GM18519 (cell line): ENCODE results near the gene COPS9.

Source experiments
- ATAC-seq: cut with Tn5 transposase; IDR thresholded peaks from one replicate; pipeline ENCODE4 v1.9.1; 2021; ENCODE audit warnings: mild to moderate bottlenecking, moderate library complexity; ENCODE audit not compliant: unreplicated experiment, low FRiP score

Gene COPS9

DNA sequence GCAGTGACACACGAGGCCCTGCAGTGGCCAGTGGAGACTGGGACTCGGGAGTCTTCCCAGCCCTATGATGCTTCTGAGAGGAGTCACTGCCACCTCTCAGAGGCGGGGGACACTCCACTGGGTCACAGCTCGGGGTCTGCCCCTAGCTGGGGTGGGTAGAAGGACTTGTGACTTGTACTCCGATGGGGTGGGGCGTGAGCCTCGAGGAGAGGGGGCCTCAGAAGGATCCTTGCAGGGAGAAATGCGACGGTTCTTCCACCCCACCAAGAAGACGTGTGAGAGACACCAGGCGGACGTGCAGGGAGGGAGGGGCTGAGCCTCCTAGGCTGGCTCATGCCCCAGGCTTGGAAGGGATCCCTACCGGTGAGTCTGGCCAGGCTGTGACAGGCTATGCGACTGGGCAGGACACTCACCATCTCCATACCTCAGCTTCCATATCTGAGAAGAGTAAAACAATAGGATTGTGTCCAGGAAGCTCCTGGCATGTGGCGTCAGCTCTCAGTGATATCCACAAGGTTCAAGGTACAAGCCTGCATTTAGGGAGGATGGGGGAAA is 15.4 kb upstream of the COPS9 start:
- ATAC-seq: no peak

DNA sequence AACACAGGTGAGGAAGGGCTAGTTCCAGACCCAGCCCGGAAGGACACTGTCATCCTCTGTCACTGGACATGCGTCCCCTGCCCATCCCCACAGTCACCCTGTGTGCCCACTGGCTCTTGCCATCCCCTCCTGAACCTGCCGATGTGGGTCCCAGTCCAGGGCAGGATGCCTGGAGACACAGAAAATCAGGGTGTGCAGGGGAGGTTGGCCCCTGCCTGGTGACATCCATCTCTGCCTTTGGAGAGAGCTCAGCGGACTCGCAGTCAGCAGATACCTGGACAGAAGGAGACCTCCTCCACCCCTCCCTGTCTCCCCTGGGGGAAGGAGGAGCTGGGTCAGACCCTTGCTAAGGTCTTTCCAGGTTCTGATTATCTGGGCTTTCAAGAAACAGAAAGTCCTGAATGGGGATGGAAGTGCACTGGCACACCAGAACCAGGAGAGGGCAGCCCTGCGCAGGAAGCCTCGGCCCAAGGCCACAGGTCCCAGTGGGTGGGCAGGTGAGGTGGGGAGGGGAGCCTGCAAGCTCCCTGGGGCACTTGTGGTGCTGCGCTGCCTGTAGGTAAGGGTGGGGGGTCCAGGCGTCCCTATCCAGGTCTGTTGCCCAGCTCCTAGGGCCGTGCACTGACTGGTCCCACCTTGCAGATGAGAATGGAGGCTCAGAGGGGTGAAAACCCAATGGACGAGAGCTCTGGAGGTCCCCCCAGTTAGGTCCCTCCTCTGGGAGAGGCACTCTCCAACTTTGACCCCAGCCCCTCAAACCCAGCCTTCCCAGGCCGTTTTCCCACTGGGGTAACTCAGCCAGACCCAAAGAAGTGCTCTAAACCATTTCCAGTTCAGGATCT is 14.1 kb upstream of the COPS9 start:
- ATAC-seq: no peak

DNA sequence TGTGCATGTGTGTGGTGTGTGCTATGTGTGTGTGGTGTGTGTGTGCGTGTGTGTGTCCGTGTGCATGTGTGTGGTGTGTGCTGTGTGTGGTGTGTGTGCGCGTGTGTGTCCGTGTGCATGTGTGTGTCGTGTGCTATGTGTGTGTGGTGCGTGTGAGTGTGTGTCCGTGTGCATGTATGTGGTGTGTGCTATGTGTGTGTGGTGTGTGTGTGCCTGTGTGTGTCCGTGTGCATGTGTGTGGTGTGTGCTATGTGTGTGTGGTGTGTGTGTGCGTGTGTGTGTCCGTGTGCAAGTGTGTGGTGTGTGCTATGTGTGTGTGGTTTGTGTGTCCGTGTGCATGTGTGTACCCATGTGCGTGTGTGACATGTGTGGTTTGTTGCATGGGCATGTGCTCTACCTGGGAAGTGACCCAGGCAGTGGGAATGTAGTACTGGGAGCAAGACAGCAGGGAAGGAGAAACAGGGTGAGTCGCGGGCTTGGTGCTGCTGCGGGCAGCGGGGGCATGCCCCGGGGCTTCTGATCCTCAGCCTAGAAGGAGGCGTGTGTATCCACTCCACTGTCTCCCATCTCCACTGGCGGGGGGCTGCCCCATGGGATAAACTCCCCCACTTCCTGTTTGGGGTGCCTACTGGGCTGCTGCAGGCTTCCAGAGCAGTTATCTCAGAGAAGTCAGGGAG is 11.9 kb upstream of the COPS9 start:
- ATAC-seq: no peak

DNA sequence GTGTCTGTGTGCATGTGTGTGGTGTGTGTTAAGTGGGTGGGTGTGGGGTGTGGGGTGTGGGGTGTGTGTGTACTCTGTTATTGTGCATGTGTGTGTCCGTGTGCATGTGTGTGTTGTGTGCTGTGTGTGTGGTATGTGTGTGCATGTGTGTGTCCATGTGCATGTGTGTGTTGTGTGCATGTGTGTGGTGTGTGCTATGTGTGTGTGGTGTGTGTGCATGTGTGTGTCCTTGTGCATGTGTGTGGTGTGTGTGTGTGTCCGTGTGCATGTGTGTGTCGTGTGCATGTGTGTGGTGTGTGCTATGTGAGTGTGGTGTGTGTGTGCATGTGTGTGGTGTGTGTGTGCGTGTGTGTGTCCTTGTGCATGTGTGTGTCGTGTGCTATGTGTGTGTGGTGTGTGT is 11.3 kb upstream of the COPS9 start:
- ATAC-seq: no peak

- ATAC-seq: no peak
Measured at GRCh38 chr2:240146627-240147278, 10.6 kb upstream of the COPS9 start.

DNA sequence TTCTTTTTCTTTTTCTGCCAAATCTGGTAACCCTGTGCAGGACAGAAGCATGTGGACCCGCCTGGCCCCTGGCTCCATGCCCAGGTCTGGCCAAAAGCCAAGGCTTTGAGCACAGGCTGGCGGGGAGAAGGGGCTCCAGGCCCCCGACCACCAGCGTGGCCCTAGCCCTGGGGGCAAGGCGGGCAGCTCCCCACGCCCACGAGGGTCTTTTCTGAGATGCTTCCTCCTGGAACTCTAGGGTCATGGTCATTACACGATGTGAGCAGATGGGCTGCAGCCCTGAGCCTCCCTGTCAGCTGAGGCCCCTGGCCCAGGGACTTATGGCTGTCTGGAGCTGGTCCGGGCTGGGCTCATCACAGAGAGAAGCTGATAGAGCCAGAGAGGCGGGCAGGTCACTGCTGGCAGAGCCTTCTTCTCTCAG is 10.0 kb upstream of the COPS9 start:
- ATAC-seq: no peak

DNA sequence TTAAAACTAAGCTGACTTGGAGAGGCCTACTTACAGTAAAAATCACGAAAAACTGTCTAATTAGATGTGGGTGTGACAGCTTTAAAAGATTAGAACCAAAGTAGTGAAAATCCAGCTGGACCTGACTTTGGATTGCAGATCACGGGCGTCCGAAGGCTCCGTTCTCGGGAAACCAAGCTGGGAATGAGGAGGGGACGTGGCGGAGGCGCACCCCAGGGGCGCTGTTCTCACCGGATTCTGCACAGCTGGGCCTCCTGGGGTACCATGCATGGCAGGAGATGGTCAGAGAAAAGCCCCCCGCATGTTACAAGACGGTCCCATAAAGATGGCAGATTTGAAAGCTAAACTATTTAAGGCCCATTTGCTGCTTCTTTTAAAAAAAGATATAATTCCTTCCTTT is 9.4 kb upstream of the COPS9 start:
- ATAC-seq: no peak

- ATAC-seq: no peak
Measured at GRCh38 chr2:240144649-240145261, 8.7 kb upstream of the COPS9 start.

- ATAC-seq: no peak
Measured at GRCh38 chr2:240143801-240144648, 7.9 kb upstream of the COPS9 start.

DNA sequence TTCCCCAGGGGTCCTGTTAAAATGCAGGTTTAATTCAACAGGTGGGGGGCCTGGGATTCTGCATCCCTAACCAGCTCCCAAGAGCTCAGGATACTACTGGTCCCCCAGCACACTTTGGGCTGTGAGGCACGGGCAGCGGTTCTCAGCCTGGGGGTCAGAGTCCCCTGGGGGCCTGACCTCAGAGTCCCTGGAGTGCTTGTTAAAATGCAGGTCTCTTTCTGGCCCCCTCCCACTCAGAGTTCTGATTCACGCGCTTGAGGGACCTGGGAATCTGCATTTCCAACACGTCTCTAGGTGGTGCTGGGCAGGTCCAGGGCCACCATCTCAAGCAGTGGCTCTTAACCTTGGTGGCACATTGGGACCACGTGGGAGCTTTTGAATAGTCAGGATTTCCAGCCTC is 7.2 kb upstream of the COPS9 start:
- no peak for ATAC-seq

DNA sequence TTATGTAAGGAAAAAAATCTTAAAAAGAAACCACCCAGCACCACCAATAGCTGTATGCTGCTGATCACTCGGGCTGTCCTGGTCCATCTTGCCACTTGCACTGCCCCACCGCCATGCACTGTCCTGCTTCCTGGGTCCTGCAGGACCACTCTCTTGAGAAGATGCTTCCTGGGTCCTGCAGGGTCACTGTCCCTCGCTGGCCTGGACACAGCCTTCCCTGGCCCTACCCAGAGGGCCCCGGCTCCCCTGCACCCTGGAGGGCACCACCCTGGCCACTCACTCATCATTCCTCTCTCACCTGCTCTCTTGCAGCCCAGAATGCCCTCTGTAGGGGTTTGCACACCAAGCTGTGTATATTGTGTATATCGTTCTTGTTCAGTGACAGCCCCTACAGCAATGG is 6.8 kb upstream of the COPS9 start:
- no peak for ATAC-seq

- ATAC-seq: no peak
Measured at GRCh38 chr2:240142256-240142775, 6.2 kb upstream of the COPS9 start.

GRCh38 chr2:240141736-240142135 is 5.6 kb upstream of the COPS9 start:
- ATAC-seq: no peak

GRCh38 chr2:240140920-240141319 is 4.8 kb upstream of the COPS9 start:
- no peak for ATAC-seq

- ATAC-seq: no peak
Measured at GRCh38 chr2:240140511-240140910, 4.4 kb upstream of the COPS9 start, which contains the start of gene OTOS. OTOS (minus strand) TSS chr2:240140658; CDS start chr2:240140326, 332 bp downstream.

DNA sequence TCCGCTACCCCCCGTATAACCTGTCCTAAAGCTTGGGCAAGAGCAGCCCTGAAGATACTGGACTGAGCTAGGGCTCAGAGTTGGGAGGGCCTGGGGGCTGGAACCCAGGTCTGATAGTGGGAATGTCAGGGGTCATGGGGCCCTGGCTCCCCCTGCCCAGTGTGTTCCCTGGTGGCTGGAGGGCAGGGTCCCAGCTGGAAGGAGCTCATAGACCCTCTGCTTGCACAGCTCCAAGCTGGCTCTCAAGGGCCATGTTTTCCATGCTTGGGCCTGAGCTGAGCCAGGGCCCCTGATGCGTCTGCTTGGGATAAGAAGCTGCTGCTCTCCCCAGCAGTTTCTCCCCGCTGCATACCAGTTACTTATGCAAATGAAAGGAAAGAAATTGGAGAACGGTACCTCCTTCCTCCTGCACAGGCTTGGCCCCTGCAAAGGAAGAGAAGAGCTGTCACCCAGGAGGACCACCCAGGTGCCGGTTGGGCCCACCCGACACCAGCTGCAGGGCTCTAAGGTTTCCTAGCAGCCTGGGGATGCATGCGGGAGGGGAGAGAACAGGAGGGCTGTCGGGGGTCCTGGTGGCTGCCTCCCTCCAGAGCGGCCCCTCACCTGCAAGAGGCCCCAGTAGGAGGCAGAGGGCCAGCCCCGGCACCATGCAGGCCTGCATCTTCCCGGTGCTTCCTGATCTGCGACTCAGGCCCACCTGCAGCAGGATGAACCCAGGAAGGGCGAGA is 3.7 kb upstream of the COPS9 start:
- no peak for ATAC-seq

- ATAC-seq: no peak
Measured at GRCh38 chr2:240139011-240139441, 2.9 kb upstream of the COPS9 start.

GRCh38 chr2:240138254-240138984 is 2.3 kb upstream of the COPS9 start:
- ATAC-seq: no peak
